H9 (cell line): ENCODE results near the gene FASTKD2. TPM values are rescaled to one million over a fixed set of nuclear protein-coding genes. Genes with fewer than 3 reads are reported as not detected.

Source experiments
- DNase-seq: peaks from one replicate; pipeline ENCODE4 v3.0.0-alpha.2; 2017
- H2AFZ ChIP-seq: one replicate; pipeline ENCODE4 v1.6.1; 2013; ENCODE audit warnings: mild to moderate bottlenecking, low read length, control low read depth, moderate library complexity
- H2AK5ac ChIP-seq: 2 replicates; pipeline ENCODE4 v1.6.1; 2013; ENCODE audit warnings: low read length, control low read depth, mixed read lengths; ENCODE audit not compliant: insufficient read length
- H2BK120ac ChIP-seq: one replicate; pipeline ENCODE4 v1.6.1; 2013; ENCODE audit warnings: low read depth, mild to moderate bottlenecking, low read length, control low read depth, inconsistent platforms; ENCODE audit not compliant: poor library complexity, severe bottlenecking
- H2BK12ac ChIP-seq: 2 replicates; pipeline ENCODE4 v1.6.1; 2013; ENCODE audit warnings: low read length, control low read depth, mixed read lengths, low read depth; ENCODE audit not compliant: insufficient read length
- H2BK15ac ChIP-seq: 2 replicates; pipeline ENCODE4 v1.6.1; 2013; ENCODE audit warnings: low read depth, low read length, control low read depth
- H2BK20ac ChIP-seq: one replicate; pipeline ENCODE4 v1.6.1; 2013; ENCODE audit warnings: low read depth, mild to moderate bottlenecking, low read length, control low read depth, inconsistent platforms; ENCODE audit not compliant: poor library complexity, severe bottlenecking
- H2BK5ac ChIP-seq: 2 replicates; pipeline ENCODE4 v1.6.1; 2013; ENCODE audit warnings: low read length, control low read depth, mixed read lengths; ENCODE audit not compliant: insufficient read length
- H3K14ac ChIP-seq: 2 replicates; pipeline ENCODE4 v1.6.1; 2013; ENCODE audit warnings: low read length, control low read depth; ENCODE audit not compliant: insufficient read depth
- H3K18ac ChIP-seq: 2 replicates; pipeline ENCODE4 v1.6.1; 2013; ENCODE audit warnings: low read depth, mild to moderate bottlenecking, mixed read lengths, low read length, control low read depth; ENCODE audit not compliant: insufficient read length
- H3K23ac ChIP-seq: 2 replicates; pipeline ENCODE4 v1.6.1; 2013; ENCODE audit warnings: low read length, control low read depth, mixed read lengths, low read depth; ENCODE audit not compliant: insufficient read length
- H3K23me2 ChIP-seq: 2 replicates; pipeline ENCODE4 v1.6.1; 2013; ENCODE audit warnings: low read depth, mild to moderate bottlenecking, mixed read lengths, low read length, control low read depth; ENCODE audit not compliant: insufficient read length, poor library complexity, severe bottlenecking
- H3K27ac ChIP-seq: 2 replicates; pipeline ENCODE4 v1.5.1; 2013; ENCODE audit warnings: low read length, control low read depth, mixed read lengths, low read depth; ENCODE audit not compliant: insufficient read length
- H3K27me3 ChIP-seq: 2 replicates; pipeline ENCODE4 v1.6.1; 2013; ENCODE audit warnings: low read length, control low read depth, inconsistent platforms; ENCODE audit not compliant: insufficient read depth
- H3K4ac ChIP-seq: 2 replicates; pipeline ENCODE4 v1.6.1; 2013; ENCODE audit warnings: low read depth, mild to moderate bottlenecking, control low read depth, inconsistent platforms, low read length, moderate library complexity
- H3K4me1 ChIP-seq: 2 replicates; pipeline ENCODE4 v1.6.1; 2013; ENCODE audit warnings: low read length, control low read depth, inconsistent platforms; ENCODE audit not compliant: insufficient read depth
- H3K4me2 ChIP-seq: 2 replicates; pipeline ENCODE4 v1.6.1; 2013; ENCODE audit warnings: low read length, control low read depth, mixed read lengths; ENCODE audit not compliant: insufficient read length, insufficient read depth
- H3K56ac ChIP-seq: 2 replicates; pipeline ENCODE4 v1.6.1; 2013; ENCODE audit warnings: low read depth, mild to moderate bottlenecking, mixed read lengths, low read length, control low read depth; ENCODE audit not compliant: insufficient read length
- H3K79me1 ChIP-seq: 2 replicates; pipeline ENCODE4 v1.6.1; 2013; ENCODE audit warnings: low read depth, mild to moderate bottlenecking, moderate library complexity, low read length, control low read depth, inconsistent platforms; ENCODE audit not compliant: insufficient read depth, poor library complexity, severe bottlenecking
- H3K79me2 ChIP-seq: 2 replicates; pipeline ENCODE4 v1.6.1; 2013; ENCODE audit warnings: low read length, control low read depth, inconsistent platforms; ENCODE audit not compliant: insufficient read depth
- H3K9ac ChIP-seq: 2 replicates; pipeline ENCODE4 v1.6.1; 2013; ENCODE audit warnings: low read length, control low read depth, mixed read lengths; ENCODE audit not compliant: insufficient read length; ENCODE audit errors: extremely low read depth
- H3K9me3 ChIP-seq: one replicate; pipeline ENCODE4 v1.6.1; 2013; ENCODE audit warnings: low read depth, low read length, inconsistent platforms; ENCODE audit not compliant: control insufficient read depth
- H3T11ph ChIP-seq: one replicate; pipeline ENCODE4 v1.6.1; 2013; ENCODE audit warnings: mild to moderate bottlenecking, low read length, control low read depth, inconsistent platforms
- H4K20me1 ChIP-seq: one replicate; pipeline ENCODE4 v1.6.1; 2013; ENCODE audit not compliant: control insufficient read depth, insufficient read length, insufficient read depth
- H4K5ac ChIP-seq: 2 replicates; pipeline ENCODE4 v1.6.1; 2013; ENCODE audit warnings: low read depth, mild to moderate bottlenecking, mixed read lengths, low read length, control low read depth; ENCODE audit not compliant: insufficient read length
- H4K8ac ChIP-seq: replicated peaks from 2 replicates; pipeline ENCODE4 v1.6.1; 2013; ENCODE audit warnings: low read length, control low read depth, mixed read lengths, low read depth; ENCODE audit not compliant: insufficient read length
- H4K91ac ChIP-seq: 2 replicates; pipeline ENCODE4 v1.6.1; 2013; ENCODE audit warnings: low read depth, mild to moderate bottlenecking, moderate library complexity, mixed read lengths, low read length, control low read depth; ENCODE audit not compliant: insufficient read length
- H3K27ac Mint-ChIP-seq, 3 experiments: 2 replicates in 2 of 3; 3 replicates in 1 of 3; pipeline ENCODE4 v1.8.0; 2020 to 2021; ENCODE audit warnings: mixed read lengths in 3 of 3, mild to moderate bottlenecking in 1 of 3, moderate library complexity in 1 of 3
- H3K27me3 Mint-ChIP-seq: 2 replicates; pipeline ENCODE4 v1.8.0; 2021; ENCODE audit warnings: low read depth, mild to moderate bottlenecking, moderate library complexity, mixed read lengths
- H3K36me3 Mint-ChIP-seq, 3 experiments: 2 replicates in 2 of 3; 3 replicates in 1 of 3; pipeline ENCODE4 v1.8.0; 2020 to 2021; ENCODE audit warnings: low read depth in 3 of 3, mixed read lengths in 3 of 3; ENCODE audit not compliant: insufficient read depth in 1 of 3
- H3K4me1 Mint-ChIP-seq, 2 experiments: 2 replicates each; pipeline ENCODE4 v1.8.0; 2020; ENCODE audit warnings: mixed read lengths in 2 of 2
- H3K4me3 Mint-ChIP-seq, 2 experiments: 2 replicates in 1 of 2; 3 replicates in 1 of 2; pipeline ENCODE4 v1.8.0; 2020 to 2021; ENCODE audit warnings: mild to moderate bottlenecking in 2 of 2, mixed read lengths in 2 of 2, moderate library complexity in 1 of 2
- H3K9me3 Mint-ChIP-seq, 2 experiments: 2 replicates in 1 of 2; 3 replicates in 1 of 2; pipeline ENCODE4 v1.8.0; 2020; ENCODE audit warnings: mild to moderate bottlenecking in 2 of 2, mixed read lengths in 2 of 2, moderate library complexity in 1 of 2
- WGBS: extraction: QIAGEN DNeasy Blood & Tissue Kit; methylation state at CpG from one replicate; pipeline ENCODE4 v1.1.7; 2013; ENCODE audit warnings: missing lambda C conversion rate, low lambda C conversion rate, mixed read lengths; ENCODE audit not compliant: insufficient read length; ENCODE audit errors: extremely low coverage; 5-methylcytosine and 5-hydroxymethylcytosine counted together
- total RNA-seq: library from RNA; stranded (reverse); gene quantifications from 2 replicates; pipeline ENCODE4 v1.2.1, GENCODE V29; 2021
- TF ChIP-seq, protein P1 (sequence below): fragments of 200-600 bp; sonication (generic); conservative IDR thresholded peaks from 3 replicates; pipeline ENCODE4 v1.8.0; 2021; ENCODE audit warnings: antibody characterized with exemption, mild to moderate bottlenecking

Gene FASTKD2
- total RNA-seq, 1 experiment from 2014 or later, result 39.2 TPM

DNA sequence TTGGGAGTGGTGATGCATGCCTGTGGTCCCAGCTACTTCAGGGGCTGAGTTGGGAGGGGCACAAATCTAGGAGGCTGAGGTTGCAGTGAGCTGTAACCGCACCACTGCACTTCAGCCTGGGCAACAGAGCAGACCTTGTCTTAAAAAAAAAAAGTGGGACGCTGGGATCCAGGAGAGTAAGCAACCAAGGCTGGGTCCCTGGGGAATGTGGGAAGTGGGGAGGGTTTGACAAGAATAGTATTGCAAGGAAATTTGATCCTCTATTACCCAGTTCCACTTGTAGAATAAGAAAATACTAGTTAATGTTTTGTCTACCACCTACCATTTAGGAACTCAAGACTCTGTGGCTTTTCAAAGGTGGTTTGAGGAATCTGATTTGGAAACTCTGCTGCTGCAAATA, 26.1 kb upstream of the FASTKD2 start:
- no peak overlapping the region for H3K14ac ChIP-seq
- no peaks in the 10 kb centered on the region for H3K9me3 ChIP-seq
- no peak overlapping the region for H4K8ac ChIP-seq
- no peak overlapping the region for H2BK5ac ChIP-seq
- H3K23ac ChIP-seq, result no peak overlapping the region
- Mint-ChIP-seq H3K4me3 (no peak overlapping the region), H3K4me1 (no peaks in the 10 kb centered on the region), H3K27ac (no peak overlapping the region), H3K36me3 (no peaks in the 10 kb centered on the region), H3K27me3 (peaks cover 4% of the 10 kb centered on the region), H3K9me3 (no peaks in the 10 kb centered on the region)
- no peak overlapping the region for H3K27ac ChIP-seq
- no peak overlapping the region for H2BK12ac ChIP-seq
- no peaks in the 10 kb centered on the region for H3K27me3 ChIP-seq
- no peak overlapping the region for H4K91ac ChIP-seq
- H2AFZ ChIP-seq, result no peak overlapping the region
- no peak overlapping the region for H2BK15ac ChIP-seq
- H3K4me2 ChIP-seq, result no peak overlapping the region
- no peaks in the 10 kb centered on the region for H3K79me1 ChIP-seq
- H2AK5ac ChIP-seq, result no peak overlapping the region
- H3K79me2 ChIP-seq, result no peaks in the 10 kb centered on the region
- no peaks in the 10 kb centered on the region for H3K23me2 ChIP-seq
- H4K20me1 ChIP-seq, result no peaks in the 10 kb centered on the region
- no peak for DNase-seq
- H3K9ac ChIP-seq, result no peak overlapping the region
- no CpG with 5 or more reads among the region's 2 CpGs for WGBS
- H2BK20ac ChIP-seq, result no peak overlapping the region
- no peak overlapping the region for H3K18ac ChIP-seq
- no peak overlapping the region for H3K56ac ChIP-seq
- H3K4me1 ChIP-seq, result no peaks in the 10 kb centered on the region
- H3T11ph ChIP-seq, result no peak overlapping the region
- no peak overlapping the region for H4K5ac ChIP-seq
- TF ChIP-seq, protein P1, sequence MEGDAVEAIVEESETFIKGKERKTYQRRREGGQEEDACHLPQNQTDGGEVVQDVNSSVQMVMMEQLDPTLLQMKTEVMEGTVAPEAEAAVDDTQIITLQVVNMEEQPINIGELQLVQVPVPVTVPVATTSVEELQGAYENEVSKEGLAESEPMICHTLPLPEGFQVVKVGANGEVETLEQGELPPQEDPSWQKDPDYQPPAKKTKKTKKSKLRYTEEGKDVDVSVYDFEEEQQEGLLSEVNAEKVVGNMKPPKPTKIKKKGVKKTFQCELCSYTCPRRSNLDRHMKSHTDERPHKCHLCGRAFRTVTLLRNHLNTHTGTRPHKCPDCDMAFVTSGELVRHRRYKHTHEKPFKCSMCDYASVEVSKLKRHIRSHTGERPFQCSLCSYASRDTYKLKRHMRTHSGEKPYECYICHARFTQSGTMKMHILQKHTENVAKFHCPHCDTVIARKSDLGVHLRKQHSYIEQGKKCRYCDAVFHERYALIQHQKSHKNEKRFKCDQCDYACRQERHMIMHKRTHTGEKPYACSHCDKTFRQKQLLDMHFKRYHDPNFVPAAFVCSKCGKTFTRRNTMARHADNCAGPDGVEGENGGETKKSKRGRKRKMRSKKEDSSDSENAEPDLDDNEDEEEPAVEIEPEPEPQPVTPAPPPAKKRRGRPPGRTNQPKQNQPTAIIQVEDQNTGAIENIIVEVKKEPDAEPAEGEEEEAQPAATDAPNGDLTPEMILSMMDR, result no peak
- no peak overlapping the region for H2BK120ac ChIP-seq
- H3K4ac ChIP-seq, result no peak overlapping the region
